Activated naive CD4-positive, alpha-beta T cell treated with anti-CD3 and anti-CD28 coated beads, Interleukin-2, amount 50 U/mL, for 72 hours (primary cell): Measurements from ENCODE around the gene RNF152. TPM values are rescaled to one million over a fixed set of nuclear protein-coding genes. Genes with fewer than 3 reads are reported as not detected.

Experiments
- ATAC-seq, 2 donors: fragments of 150-1000 bp; cut with Tn5 transposase; 2 replicates each; pipeline ENCODE4 v1.10.0; 2021; ENCODE audit warnings: mild to moderate bottlenecking in 2 of 2, moderate library complexity in 2 of 2
- DNase-seq, 2 donors: peaks; one replicate each; pipeline ENCODE4 v3.0.0; 2021 to 2022; ENCODE audit warnings: low spot score in 2 of 2
- H3K27ac Mint-ChIP-seq, 2 donors: one replicate each; pipeline ENCODE4 v1.8.0; 2022; ENCODE audit warnings: mild to moderate bottlenecking in 2 of 2, mixed read lengths in 2 of 2
- H3K36me3 Mint-ChIP-seq, 2 donors: one replicate each; pipeline ENCODE4 v1.8.0; 2022; ENCODE audit warnings: mixed read lengths in 2 of 2
- H3K9me3 Mint-ChIP-seq, 2 donors: one replicate each; pipeline ENCODE4 v1.8.0; 2022; ENCODE audit warnings: mixed read lengths in 2 of 2
- total RNA-seq, 2 donors: library from RNA; stranded (reverse); gene quantifications; one replicate each; pipeline ENCODE4 v1.2.3, GENCODE V29; 2022

RNF152 gene
- under 1 TPM; 0.10 to 0.59 TPM for total RNA-seq

GRCh38 chr18:61892683-61893308 lies at the start of gene RNF152:
Gene RNF152 (minus strand): TSS chr18:61893007. CDS start chr18:61816463, 76,544 bp downstream.
- ATAC-seq (no peak), DNase-seq (peak in 1 of 2 donors; percentile 22)
- Mint-ChIP-seq H3K9me3 (no peaks in the 10 kb centered on the region), H3K27ac (peak within 1 kb of the TSS in 1 of 2 donors; percentile 31), H3K36me3 (no peaks in the 10 kb centered on the region)

GRCh38 chr18:61941948-61942471 lies 49.2 kb upstream of the RNF152 start:
- H3K27ac Mint-ChIP-seq = no peak overlapping the region
- DNase-seq = no peak
- peaks cover 0 to 17% of the 10 kb centered on the region in 2 donors for H3K9me3 Mint-ChIP-seq
- H3K36me3 Mint-ChIP-seq = peaks cover 5 to 14% of the 10 kb centered on the region in 2 donors
- ATAC-seq = peak in 1 of 2 donors; percentile 32

GRCh38 chr18:61939046-61939674 lies 46.4 kb upstream of the RNF152 start:
- peaks cover 5 to 14% of the 10 kb centered on the region in 2 donors for H3K36me3 Mint-ChIP-seq

GRCh38 chr18:61935362-61935761 lies 42.6 kb upstream of the RNF152 start:
- ATAC-seq (no peak), DNase-seq (no peak)
- peaks cover 0 to 3% of the 10 kb centered on the region in 2 donors for H3K9me3 Mint-ChIP-seq
- H3K27ac Mint-ChIP-seq = no peak overlapping the region
- peaks cover 0 to 15% of the 10 kb centered on the region in 2 donors for H3K36me3 Mint-ChIP-seq

More at GRCh38 chr18:61939046-61939674, 46.4 kb upstream of the RNF152 start:
- ATAC-seq = no peak
- Mint-ChIP-seq H3K27ac (no peak overlapping the region), H3K9me3 (peaks cover 0 to 14% of the 10 kb centered on the region in 2 donors)
- DNase-seq = no peak

- DNase-seq = no peak
Observed at GRCh38 chr18:61931654-61932379, 39.0 kb upstream of the RNF152 start.

GRCh38 chr18:61929881-61930640 lies 37.3 kb upstream of the RNF152 start:
- ATAC-seq (no peak), DNase-seq (no peak)
- Mint-ChIP-seq H3K36me3 (peaks cover 10 to 44% of the 10 kb centered on the region in 2 donors), H3K9me3 (peaks cover 0 to 8% of the 10 kb centered on the region in 2 donors), H3K27ac (no peak overlapping the region)

More at GRCh38 chr18:61931654-61932379, 39.0 kb upstream of the RNF152 start:
- Mint-ChIP-seq H3K27ac (no peak overlapping the region), H3K9me3 (peaks cover 0 to 8% of the 10 kb centered on the region in 2 donors), H3K36me3 (peaks cover 10 to 43% of the 10 kb centered on the region in 2 donors)
- no peak for ATAC-seq

GRCh38 chr18:61926532-61926931 lies 33.7 kb upstream of the RNF152 start:
- H3K36me3 Mint-ChIP-seq = peaks cover 10 to 37% of the 10 kb centered on the region in 2 donors
- peaks cover 0 to 8% of the 10 kb centered on the region in 2 donors for H3K9me3 Mint-ChIP-seq
- ATAC-seq = peak; percentile 91
- peak in 1 of 2 donors; percentile 26 for DNase-seq
- no peak overlapping the region for H3K27ac Mint-ChIP-seq

GRCh38 chr18:61924550-61924949 lies 31.7 kb upstream of the RNF152 start:
- DNase-seq = no peak
- ATAC-seq = peak in 1 of 2 donors; percentile 29
- Mint-ChIP-seq H3K36me3 (peaks cover 7 to 26% of the 10 kb centered on the region in 2 donors), H3K27ac (no peak overlapping the region), H3K9me3 (peaks cover 0 to 2% of the 10 kb centered on the region in 2 donors)

- no peak for DNase-seq
- Mint-ChIP-seq H3K9me3 (no peaks in the 10 kb centered on the region), H3K27ac (no peak overlapping the region), H3K36me3 (peaks cover 0 to 8% of the 10 kb centered on the region in 2 donors)
- ATAC-seq = peak in 1 of 2 donors; percentile 28
Observed at GRCh38 chr18:61922435-61922834, 29.6 kb upstream of the RNF152 start.

GRCh38 chr18:61921621-61922235 lies 28.9 kb upstream of the RNF152 start:
- no peak for ATAC-seq

GRCh38 chr18:61917818-61918217 lies 25.0 kb upstream of the RNF152 start:
- ATAC-seq (peak; percentile 41 to 67), DNase-seq (no peak)
- Mint-ChIP-seq H3K27ac (no peak overlapping the region), H3K36me3 (peaks cover 4% of the 10 kb centered on the region in 2 donors), H3K9me3 (no peaks in the 10 kb centered on the region)

More at GRCh38 chr18:61921621-61922235, 28.9 kb upstream of the RNF152 start:
- H3K9me3 Mint-ChIP-seq = no peaks in the 10 kb centered on the region
- peaks cover 0 to 1% of the 10 kb centered on the region in 2 donors for H3K36me3 Mint-ChIP-seq
- no peak for DNase-seq
- no peak overlapping the region for H3K27ac Mint-ChIP-seq

- Mint-ChIP-seq H3K36me3 (peaks cover 4% of the 10 kb centered on the region in 2 donors), H3K27ac (no peak overlapping the region), H3K9me3 (no peaks in the 10 kb centered on the region)
Observed at GRCh38 chr18:61912476-61912875, 19.7 kb upstream of the RNF152 start.

GRCh38 chr18:61910101-61910500 lies 17.3 kb upstream of the RNF152 start:
- ATAC-seq (no peak), DNase-seq (no peak)
- Mint-ChIP-seq H3K9me3 (no peaks in the 10 kb centered on the region), H3K36me3 (no peaks in the 10 kb centered on the region), H3K27ac (no peak overlapping the region)

More at GRCh38 chr18:61912476-61912875, 19.7 kb upstream of the RNF152 start:
- DNase-seq = no peak
- no peak for ATAC-seq

GRCh38 chr18:61908661-61909060 lies 15.9 kb upstream of the RNF152 start:
- no peak for DNase-seq
- H3K9me3 Mint-ChIP-seq = no peaks in the 10 kb centered on the region
- H3K27ac Mint-ChIP-seq = no peak overlapping the region
- ATAC-seq = no peak
- H3K36me3 Mint-ChIP-seq = no peaks in the 10 kb centered on the region

GRCh38 chr18:61901323-61901986 lies 8.6 kb upstream of the RNF152 start:
- ATAC-seq = peak; percentile 82 to 84
- Mint-ChIP-seq H3K9me3 (no peaks in the 10 kb centered on the region), H3K27ac (no peak overlapping the region), H3K36me3 (no peaks in the 10 kb centered on the region)
- peak in 1 of 2 donors; percentile 23 for DNase-seq
